Stimulated activated CD4-positive, alpha-beta T cell treated with anti-CD3 and anti-CD28 coated beads, Interleukin-4, amount 100 ng/mL, for 4 hours (primary cell): ENCODE measurements around the gene PHLDB2.

Experiments
- DNase-seq, 2 experiments: peaks; one replicate each; pipeline ENCODE4 v3.0.0-alpha.2; 2020

The PHLDB2 gene

DNA sequence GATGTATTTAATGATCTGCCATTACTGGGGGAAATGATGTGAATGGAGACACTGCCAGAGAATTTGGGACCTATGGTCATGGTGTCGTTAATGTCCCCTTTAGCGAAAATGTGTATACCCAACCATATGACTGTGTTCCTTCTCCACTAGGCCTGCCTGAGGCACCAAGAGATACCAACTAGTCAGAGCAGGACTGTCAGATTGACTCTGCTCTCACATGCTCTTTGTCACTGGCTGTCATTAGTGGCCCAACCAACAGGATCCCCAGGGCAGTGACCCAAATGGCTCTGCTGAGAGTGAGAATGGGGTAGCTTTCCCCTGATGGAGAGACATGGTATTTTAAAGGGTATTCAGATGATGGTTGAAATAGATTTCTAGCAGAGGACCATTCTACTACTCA lies 142.5 kb downstream of the PHLDB2 start:
- no peak for DNase-seq

GRCh38 chr3:112002096-112002971 lies 143.3 kb downstream of the PHLDB2 start:
- DNase-seq, result peak; percentile 36 to 88

- no peak for DNase-seq
These were observed 144.4 kb downstream of the PHLDB2 start for GRCh38 chr3:112003321-112004080.

DNA sequence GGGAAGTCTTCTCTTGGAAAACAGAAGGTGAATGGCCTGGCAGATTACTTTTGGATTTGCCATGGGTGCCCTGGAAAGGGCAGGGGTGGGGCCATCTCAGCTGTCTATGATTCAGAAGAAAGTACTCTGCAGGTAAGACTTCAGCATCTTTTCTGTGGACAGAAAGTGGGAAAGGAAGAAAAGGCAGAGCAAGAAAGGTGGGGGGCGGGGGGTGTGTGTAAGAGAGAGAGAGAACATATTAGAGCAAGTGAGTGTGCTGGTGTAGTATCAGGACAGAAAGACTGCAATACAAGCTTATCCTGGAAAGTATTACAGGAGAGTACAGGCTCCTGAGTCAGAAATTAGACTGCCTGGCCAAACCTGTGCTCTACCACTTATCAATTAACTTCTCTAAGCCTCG lies 145.1 kb downstream of the PHLDB2 start:
- DNase-seq, result no peak

DNA sequence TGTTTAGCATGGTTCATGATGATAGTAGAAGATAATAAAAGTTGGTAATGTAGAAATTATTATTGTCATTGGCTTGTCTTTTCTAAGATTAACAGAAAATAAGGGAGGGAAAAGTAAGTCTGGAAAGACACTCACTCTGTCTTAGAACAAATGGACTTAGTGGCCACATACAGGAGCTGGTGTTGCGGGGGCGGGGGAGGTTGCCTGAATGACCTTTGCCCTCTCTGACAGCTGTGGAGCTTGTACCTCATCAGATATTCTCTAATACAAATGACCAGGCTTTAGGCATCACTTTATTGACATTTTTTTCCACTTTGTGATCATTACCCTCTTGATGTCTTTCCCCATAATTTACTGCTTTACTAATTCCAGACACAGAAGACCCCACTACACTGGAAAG lies 145.6 kb downstream of the PHLDB2 start:
- no peak for DNase-seq

DNA sequence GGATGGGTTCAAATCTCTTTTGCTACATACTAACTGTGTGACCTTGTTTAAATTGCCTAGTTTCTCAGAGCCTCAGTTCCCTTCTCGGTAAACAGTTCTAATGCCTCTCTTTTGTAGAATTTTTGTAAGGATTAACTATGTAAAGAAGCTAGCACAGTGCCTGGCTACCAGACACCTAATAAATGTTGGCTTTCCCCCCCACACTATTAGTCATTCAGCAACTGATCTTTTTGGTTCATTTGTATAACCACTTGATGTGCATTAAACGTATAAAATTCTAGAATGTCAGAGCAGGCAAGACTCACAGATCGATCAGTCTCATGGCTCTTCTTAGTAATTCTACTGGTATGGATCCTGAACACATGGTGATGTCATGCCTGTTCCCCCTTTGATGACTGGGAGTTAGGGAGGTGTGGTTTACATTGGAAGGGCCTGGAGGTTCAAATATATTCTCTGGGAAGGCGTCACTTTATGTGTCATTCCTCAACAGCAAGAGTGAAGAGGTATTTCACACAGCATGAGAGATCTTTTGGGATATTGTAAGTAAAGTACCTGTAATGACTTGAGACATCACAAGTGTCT lies 146.1 kb downstream of the PHLDB2 start:
- no peak for DNase-seq

GRCh38 chr3:112007633-112008032 lies 148.6 kb downstream of the PHLDB2 start:
- no peak for DNase-seq

DNA sequence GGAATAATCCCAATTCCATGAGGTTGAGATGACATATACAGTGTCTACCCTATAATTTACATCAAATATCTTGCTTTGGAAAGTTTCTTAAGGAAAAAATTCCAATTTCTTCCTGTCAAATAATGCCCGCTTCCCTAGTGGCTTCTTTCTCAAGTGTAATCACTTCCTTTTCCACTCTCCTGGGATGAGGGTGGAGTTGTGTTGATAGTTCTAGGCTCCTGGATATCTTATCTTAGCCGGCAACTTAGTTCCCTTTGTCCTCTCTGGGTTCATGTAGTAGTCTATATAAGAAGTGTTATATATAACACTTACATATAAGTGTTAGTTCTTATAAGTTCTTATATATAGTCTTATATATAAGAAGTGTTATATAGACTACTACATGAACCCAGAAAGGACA lies 150.6 kb downstream of the PHLDB2 start:
- no peak for DNase-seq

- DNase-seq, result no peak
These were observed 151.6 kb downstream of the PHLDB2 start for GRCh38 chr3:112010636-112011035.

DNA sequence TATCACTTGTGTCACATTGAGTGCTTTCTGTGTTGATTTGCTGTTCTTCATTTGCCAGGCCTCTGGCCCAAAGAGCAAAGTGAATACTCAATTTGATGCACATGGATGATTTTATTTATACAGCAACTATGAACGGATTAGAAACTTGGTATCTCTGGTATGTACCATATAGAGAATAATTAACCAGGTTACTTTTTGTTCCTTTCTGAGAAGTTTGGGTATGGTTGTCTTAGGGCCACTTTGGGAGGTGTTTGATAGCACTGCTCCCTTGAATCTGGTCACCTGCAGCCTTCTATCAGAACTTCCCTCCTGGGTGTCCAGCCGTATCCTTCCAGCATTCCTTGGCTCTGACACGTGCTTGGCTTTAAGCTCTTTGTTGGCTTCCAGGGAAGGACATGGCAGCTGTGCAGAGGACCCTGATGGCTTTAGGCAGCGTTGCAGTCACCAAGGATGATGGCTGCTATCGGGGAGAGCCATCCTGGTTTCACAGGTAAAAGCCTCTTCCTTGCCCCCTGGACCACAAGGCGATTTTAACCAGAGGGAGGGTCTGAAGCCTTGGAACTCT lies 152.4 kb downstream of the PHLDB2 start:
- DNase-seq, result no peak

DNA sequence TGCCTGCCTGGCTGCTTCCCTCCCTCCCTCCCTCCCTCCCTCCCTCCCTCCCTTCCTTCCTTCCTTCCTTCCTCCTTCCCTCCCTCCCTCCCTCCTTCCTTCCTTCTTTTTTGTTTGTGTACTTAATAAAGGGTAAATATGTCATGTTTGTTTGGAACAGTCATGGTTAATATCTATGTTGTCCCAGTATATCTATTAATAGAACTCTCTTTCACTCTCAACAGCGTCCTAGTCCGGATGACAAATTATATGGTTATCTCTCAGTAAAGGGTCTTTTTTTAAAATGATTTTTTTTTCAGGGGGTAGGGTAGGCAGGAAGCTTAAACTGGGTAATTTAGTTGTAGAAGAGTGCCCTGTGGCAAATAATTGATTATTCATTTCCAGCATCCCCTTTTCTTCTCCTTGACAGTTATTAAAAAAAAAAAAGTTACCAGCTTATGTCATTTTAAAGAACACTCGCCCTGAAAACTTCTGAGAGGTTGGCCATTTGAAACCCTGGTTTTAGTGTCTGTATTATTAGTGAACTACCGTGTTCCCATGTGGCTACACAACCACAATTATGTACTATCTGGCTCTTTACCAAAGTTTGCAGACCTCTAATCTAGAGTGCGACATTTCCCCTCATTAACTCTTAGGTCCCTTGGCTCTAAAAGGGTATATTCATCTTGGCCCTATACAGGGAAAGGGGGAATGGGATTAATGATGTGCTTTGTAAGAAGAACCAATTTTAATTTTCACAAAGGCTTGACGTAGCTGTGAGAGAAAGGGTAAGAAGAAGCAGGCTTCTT lies 153.3 kb downstream of the PHLDB2 start:
- DNase-seq, result no peak

GRCh38 chr3:112013058-112013783 lies 154.2 kb downstream of the PHLDB2 start:
- DNase-seq, result peak; percentile 51 to 65

- no peak for DNase-seq
These were observed 154.7 kb downstream of the PHLDB2 start for GRCh38 chr3:112013784-112014143.

DNA sequence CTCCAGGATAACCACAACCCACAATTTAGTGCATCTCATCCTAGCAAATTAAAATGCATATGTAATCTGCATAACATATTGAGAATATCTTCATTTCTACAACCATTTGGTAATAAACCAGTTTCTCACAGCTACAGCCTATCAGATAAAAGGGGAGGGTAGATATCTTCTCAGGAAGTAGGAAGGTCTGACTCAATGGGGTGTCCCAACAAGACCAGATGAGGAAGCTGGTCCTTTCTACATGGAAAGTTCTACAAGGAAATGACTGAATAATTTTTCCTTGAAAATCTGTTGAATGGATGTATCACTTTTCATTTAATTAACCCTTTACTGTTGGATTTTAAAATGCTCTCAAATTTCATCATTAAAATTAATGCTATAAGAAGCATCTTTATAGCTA lies 158.0 kb downstream of the PHLDB2 start:
- DNase-seq, result no peak

DNA sequence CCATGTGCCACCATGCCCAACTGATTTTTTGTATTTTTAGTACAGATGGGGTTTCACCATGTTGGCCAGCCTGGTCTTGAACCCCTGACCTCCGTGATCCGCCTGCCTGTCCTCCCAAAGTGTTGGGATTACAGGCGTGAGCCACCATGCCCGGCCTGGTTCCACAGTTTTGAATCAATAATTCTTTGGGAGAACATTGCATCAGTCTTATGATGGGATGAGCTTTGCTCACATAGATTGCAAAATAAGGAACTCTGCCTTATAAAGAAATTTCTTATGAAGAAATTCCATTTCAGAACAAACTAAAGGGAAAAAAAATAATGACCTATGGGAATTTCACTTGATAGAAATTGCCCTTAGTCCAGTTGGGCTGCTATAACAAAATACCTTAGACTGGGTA lies 159.6 kb downstream of the PHLDB2 start:
- no peak for DNase-seq

- DNase-seq, result no peak
These were observed 160.7 kb downstream of the PHLDB2 start for GRCh38 chr3:112019716-112020115.

GRCh38 chr3:112020674-112021085 lies 161.6 kb downstream of the PHLDB2 start:
- no peak for DNase-seq
